ENCODE measurements around the gene SERINC3.
A peak's percentile ranks its signal among the peaks of the same experiment; 100 is the strongest.
"Not testable (repeated sequence)": the region's sequence is repeated elsewhere in the genome, so short reads cannot be mapped to it uniquely, and the experiment has no call there.

SERINC3 gene

DNA sequence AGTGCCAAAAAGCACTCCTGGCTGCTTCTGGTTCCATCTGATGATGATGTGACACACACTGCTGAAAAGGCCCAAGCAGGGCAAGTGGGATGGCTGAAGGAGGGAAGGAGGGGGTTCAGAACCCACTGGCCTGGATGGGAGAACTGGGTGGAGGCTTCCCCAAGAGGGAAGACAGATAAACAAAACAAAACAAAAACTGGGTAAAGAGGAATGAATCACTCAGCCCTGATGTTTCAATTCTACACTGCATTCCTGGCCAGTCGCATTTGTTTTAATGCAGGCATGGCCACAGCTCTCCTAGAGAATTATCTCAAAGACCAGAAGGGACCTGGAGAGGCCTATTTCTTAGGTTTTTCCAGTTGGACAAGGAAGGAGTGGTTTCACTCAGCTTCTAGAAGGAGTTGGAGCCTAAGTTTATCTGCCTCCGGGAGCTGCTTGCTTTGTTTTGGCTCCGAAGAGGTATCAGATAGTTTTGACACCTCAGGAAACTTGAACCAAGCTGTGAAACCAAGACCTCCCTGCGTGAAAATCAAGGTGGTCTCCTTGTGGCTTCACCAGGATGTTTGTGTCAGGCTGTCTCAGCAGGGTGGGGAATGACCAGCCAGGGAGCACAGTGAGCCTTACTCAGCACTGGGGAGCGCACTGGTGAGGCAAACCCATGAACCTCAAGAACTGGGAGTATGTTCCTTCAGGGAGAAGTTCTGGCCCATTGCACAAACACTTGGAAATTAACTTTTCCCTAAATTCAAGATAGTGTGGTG lies 30.1 kb downstream of the SERINC3 start:
- DNase-seq (ENCODE audit: low read depth), result peak; percentile 84

DNA sequence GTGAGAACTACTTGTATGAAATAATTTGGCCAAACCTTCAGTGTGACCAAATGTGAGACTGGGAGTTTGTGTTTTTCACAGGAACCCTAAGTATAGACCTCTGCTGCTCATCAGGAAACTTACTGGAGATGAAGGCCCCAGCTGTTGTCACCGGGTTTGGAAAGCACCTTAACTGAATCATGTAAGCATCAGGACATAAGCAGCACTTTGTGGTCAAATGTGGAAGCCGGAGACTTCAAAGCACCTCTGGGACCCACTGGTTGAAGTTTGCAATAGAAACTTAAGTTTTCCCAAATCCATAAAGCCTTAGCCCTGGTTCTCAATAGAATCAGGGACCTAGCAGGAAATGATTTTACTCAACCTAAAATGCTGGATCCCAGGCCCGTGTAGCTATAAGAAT lies 31.9 kb downstream of the SERINC3 start:
- DNase-seq (ENCODE audit: low read depth), result no peak

DNA sequence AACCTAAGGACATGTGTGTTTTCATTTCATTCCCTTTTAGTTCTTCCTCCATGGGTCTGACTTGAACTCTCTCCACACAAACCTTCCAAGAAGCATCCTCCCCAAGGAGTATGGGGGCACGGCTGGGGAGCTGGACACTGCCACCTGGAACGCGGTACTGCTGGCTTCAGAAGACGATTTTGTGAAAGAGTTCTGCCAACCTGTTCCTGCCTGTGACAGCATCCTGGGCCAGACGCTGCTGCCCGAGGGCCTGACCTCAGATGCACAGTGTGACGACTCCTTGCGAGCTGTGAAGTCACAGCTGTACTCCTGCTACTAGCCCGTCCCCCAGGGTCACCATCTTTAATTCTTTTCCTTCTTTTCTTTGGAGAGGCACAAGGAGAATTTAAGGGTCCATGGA lies 32.6 kb downstream of the SERINC3 start:
- DNase-seq (ENCODE audit: low read depth), result no peak

DNA sequence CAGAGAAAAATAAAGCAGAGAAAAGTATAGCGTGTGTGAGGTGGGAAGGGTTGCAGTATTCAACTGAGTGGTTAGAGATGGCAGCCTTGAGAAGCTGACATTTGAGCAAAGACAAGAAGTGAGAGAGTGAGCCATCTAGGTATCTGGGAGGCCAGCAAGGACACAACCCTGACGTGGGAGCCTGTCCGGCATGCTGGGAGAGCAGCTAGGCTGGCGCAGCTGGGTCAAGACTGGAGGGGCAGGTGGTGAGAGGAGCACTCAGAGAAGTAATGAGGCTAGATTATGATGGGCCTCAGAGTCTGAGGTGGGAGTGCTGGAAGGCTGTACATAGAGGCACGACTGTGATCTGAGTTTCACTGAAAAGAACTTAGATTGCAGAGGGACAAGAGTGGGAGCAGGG lies 33.3 kb downstream of the SERINC3 start:
- DNase-seq (ENCODE audit: low read depth), result no peak

DNA sequence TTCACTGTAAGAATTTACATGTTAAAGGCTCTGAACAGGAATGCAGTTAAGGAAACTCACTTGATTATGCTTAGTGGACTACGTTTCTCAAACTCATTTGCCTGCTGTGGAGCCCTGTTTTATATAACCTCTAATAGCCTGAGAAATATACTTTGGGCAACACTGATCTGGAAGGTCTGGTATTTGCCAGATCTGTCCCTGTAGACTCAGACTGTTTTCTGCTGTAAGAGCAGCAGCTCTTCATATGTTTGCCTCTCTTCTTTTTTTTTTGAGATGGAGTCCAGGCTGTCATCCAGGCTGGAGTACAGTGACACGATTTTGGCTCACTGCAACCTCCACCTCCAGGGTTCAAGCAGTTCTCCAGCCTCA lies 36.1 kb downstream of the SERINC3 start:
- DNase-seq (ENCODE audit: low read depth), result no peak

DNA sequence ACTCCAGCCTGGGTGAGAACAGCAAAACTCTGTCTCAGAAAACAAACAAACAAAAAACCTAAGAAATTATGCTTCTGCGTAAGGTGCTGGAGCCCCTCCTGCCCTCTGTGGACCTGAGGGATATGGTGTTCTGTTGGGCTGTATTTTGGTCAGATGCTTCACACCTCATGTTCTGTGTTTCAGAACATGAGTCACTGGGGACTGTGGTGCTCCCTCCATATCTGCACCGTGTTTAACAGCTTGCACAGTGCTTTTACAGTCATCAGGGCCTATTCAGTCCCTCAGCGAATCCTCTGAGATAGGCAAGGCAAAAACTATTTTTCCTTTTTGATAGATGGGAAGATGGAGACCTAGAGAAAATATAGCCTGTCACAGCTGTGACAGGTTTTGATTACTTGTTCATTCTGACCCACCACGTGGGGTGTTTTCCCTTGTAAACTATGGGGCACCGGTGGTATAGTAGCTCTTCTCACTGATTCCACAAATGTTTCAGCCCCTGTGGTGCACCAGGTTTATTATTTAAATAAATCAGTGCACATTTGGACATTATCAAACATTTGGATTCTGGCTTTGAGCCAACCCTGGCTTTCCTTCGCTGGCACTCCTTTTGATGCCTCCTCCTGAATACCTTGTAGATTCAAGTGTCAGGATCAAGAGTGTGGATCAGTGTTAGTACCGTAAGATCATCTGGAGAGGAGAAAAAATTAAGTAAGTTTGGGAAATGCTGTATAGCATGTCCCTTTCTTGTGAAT lies 36.6 kb downstream of the SERINC3 start:
- DNase-seq (ENCODE audit: low read depth), result no peak

DNA sequence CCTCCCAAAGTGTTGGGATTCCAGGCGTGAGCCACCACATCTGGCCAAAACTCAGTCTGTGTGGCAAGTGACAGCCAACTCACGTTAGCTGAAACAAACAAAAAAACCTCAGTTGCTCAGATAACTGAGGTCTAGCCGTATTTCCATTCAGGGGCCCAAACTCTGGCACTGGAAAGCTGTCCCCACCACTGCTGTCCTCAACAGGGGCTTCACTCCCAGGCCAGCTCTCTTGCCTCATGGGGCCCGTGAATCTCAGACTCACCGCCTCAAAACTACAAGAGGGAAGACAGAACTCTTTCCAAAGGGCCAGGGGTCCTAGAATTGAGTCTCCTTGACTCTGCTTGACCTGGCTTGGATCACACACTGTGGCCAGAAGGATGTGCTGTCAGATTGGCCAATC lies 38.8 kb downstream of the SERINC3 start:
- DNase-seq (ENCODE audit: low read depth), result no peak

DNA sequence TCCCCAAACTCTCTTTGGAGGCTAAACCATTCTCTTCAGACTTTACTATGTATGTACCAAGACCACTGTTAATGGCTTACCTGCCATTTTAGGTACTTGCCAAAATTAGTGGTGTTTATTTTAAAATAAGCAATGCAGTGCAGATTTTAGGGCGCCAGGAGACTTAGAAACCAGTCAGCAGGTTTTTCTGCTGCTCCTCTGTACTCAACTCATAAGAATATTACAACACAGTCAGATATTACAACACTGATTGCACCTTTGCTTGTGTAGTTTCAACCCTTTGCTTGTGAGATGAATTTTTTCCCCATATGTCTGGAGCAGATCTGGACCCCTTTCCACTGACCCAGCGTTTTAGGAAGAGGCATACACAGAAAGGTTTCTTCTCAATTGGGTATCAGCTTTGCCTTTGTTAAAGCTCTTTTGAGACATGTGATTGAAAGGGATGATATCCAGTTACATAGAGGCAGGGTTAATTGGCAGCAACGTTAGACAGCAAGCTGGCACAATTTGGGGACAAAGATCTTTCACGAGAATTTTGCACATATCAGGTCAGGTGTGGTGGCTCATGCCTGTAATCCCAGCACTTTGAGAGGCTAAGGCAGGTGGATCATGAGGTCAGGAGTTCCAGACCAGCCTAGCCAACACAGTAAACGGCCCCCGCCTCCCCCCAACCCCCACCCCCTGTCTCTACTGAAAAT lies 40.0 kb downstream of the SERINC3 start:
- DNase-seq (ENCODE audit: low read depth), result no peak

DNA sequence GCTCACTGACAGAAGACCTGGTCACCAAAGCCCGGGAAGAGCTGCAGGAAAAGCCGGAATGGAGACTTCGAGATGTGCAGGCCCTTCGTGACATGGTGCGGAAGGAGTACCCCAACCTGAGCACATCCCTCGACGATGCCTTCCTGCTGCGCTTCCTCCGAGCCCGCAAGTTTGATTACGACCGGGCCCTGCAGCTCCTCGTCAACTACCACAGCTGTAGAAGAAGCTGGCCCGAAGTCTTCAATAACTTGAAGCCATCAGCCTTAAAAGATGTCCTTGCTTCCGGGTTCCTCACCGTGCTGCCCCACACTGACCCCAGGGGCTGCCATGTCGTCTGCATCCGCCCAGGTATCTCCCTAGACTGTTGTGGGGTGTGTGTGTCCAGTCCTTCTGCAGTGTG lies 41.8 kb downstream of the SERINC3 start:
- DNase-seq (ENCODE audit: low read depth), result no peak

DNA sequence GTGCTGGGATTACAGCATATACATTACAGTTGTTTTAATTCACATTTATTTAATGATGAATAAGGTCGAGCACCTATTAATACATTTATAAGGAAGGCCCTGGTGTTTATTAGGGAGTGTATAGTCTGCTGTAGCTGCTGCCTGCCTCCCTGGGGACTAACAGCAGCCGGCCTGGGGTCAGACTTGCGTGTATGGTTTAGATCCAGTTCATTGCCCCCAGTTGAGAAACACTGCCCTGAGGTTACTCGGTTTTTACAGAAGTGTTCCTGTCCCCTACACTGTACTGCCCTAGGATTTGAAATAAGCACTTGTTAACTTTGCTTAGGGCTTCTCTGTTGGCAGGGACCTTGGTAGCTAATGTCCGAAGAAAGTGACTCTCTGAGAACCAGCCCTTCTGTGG lies 42.2 kb downstream of the SERINC3 start:
- DNase-seq (ENCODE audit: low read depth), result no peak

DNA sequence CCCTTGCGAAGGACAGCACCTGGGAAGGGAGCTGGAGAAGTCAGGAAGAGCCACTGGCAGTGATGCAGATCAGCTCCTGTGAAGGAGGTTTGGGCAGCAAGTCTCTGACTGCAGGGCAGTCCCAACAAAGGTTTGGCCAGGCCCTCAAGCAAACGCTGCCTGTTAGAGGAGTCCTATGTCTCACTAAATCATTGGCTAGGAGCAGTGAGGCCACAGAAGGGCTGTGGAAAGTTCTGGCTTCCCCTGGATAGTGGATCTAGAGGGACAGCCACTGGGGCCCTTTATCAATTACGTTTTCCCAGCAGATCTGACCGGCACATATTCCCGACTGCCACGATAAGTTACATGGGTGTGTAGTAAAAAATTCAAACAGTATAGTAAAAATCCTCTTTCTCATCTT lies 43.7 kb downstream of the SERINC3 start:
- DNase-seq (ENCODE audit: low read depth), result no peak

DNA sequence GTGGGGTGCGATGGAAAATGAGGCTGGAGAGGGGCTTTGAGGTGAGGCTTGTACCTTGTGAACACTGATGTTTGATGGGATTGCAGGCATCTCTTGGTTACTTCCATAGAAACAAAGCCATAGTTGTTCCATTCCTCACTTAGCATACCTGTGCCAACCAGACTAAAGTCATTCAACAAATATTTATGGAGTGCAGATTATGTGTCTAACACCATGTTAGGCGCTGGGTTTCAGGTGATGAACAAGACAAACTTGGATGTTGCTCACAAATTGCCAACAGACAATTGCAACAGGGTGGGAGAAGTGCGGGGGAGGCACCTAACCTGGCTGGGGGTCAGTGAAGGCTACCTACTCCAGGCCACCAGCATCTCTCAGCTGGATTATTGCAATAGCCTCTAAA lies 44.7 kb downstream of the SERINC3 start:
- DNase-seq (ENCODE audit: low read depth), result no peak

DNA sequence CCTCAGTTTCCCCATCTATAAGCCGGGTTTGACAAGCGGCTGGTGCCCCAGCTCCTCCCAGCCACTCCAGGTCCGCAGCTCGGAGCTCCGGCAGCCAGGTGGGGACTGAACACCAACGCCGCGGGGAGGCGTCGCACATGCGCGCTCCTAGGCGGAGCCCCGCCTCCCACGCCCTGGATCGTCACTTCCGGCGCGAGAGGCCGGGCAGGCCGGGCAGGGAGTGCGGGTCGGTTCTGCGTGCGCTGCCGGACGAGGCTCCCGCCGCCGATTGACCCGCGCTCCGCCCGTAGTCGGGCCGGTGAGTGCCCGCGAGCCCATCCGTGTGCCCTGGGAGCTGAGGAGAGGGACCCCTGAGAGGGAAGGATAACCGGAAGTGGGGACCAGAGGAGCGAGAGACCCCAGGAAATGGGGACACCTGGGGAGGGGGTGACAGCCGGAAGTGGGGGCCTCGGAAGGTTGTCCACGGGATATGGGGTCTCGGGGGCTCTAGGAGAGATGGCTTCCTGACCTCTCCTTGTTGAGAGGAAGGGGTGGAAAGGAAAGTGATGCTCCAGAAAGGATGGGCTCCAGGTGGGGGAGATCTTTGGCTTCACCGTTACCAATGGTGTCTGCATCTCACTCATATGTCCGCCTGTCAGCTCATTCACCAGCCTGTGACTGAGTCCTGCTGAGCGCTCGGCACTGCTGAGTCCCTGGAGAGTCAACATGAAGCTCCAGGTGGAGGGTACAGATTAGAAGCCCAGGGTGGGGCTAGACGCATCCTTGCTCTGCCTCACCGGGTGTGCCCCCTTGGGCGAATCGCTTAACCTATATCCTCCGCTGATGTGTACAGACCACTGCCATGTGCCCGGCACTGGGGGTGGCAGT lies 45.9 kb downstream of the SERINC3 start, which contains the start of gene TTPAL:
Gene TTPAL, plus strand, starts transcription at position 181 of the 867 bp plus-strand sequence. CDS start 4,126 bp downstream, outside the sequence.
- peak; percentile 84 for DNase-seq (ENCODE audit: low read depth)

DNA sequence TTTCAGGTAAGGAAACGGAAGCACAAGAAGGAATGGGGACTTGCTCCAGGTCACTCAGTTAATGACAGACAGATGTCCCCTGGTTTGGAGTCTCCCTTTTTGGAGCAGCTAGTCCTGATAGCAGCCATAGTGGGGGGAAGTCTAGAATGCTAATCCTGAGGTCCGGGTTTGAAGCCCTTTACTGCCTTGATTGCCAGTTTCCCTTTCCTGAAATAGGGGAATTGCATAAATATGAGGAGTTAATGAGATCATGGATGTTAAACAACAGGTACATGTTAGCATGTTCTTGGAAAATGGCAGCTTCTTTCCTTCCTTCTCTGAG lies 46.5 kb downstream of the SERINC3 start:
- DNase-seq (ENCODE audit: low read depth), result no peak

DNA sequence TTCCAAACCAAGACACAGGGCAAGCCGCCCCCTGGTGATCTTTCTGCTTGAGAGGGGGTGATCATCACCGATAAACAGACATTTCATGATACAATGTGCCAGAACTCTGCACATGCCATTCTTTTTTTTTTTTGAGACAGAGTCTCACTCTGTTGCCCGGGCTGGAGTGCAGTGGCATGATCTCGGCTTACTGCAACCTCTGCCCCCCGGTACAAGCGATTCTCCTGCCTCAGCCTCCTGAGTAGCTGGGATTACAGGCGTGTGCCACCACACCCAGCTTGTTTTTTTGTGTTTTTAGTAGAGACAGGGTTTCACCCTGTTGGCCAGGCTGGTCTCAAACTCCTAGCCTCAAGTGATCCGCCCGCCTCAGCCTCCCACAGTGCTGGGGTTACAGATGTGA lies 49.6 kb downstream of the SERINC3 start:
- not testable (repeated sequence) for DNase-seq (ENCODE audit: low read depth)

DNA sequence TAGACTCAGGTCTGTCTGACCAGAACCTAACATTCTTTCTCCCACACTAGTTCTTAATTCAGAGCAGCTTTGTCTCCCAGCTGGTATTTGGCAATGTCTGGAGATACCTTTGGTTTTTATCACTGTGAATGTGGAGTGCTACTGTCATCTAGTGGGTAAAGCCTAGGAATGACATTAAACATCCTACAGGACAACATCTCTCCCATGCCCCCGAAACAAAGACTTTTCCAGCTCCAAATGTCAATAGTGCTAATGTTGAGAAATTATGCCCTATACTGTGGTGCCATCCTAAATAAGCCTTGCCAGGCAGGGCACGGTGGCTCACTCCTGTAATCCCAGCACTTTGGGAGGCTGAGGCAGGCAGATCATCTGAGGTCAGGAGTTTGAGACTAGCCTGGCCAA lies 50.4 kb downstream of the SERINC3 start:
- DNase-seq (ENCODE audit: low read depth), result peak; percentile 70

DNA sequence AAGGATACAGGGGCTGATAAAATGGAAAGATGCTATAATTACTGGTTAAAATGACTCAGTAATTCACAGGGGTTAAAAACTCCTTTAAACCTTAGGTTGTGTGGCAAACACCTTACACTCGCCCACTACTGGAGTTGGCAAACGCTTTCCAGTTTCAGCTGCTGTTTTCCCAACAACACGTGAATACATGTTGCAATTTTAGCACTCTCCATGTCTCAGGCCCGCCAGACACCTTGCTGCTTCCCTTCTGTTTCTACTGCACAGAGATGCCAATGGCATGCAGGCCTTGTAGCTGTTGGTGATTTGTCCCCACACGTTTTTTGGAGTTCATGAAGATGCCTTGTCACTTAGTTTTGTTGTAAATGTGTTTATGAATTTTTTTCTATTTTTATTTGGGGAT lies 51.5 kb downstream of the SERINC3 start:
- no peak for DNase-seq (ENCODE audit: low read depth)

DNA sequence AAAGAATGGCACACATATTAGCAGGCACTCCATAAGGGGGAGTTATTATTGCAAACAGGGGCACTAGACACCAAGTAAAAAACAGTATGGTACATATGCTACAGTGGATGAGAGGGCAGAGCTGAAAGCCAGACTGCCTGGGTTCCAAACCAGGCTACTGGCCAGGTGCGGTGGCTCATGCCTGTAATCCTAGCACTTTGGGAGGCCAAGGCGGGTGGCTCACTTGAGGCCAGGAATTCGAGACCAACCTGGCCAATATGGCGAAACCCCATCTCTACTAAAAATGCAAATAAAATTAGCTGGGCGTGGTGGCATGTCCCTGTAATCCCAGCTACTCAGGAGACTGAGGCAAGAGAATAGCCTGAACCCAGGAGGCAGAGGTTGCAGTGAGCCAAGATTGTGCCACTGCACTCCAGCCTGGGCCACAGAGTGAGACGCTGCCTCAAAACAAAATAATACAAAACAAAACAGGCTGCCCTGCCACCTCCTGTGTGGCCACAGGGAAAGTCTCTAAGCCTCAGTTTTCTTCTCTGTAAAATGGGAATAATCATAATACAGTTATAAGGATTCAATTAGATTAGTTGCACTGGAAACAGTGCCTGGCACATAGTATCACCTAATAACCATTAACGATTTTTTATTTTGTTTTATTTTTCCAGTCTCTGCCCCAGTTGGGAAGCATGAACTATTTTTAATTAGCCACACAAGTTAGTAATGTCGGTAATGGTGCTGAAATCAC lies 53.7 kb downstream of the SERINC3 start:
- DNase-seq (ENCODE audit: low read depth), result no peak

DNA sequence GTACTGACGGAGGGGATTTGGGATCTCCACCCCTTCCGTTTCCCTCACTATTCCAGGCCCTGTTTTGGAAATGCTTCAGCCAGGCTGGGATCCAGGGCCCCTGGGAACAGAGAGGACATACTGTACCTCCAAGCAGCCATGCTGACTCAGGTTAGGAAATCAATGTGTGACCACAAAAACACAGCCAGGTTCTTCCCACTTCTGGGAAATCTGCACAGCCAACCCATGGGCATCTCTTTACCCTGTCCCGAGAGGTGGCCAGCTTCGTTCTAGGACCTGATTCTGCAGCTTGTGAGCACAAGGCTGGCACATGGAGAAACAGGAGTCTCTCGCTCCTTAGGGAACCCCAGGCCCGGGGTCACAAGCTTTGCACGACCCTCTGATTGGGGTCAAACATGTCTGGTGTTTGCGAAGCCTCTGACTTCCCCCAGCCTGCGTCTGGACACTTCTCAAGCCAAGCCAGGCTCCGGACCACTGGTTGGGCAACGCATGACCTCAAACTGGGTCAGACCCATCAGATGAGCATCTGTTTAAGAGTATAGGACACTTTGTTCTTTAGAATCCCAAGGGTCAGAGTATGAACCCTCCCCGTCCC lies 54.5 kb downstream of the SERINC3 start:
- peak; percentile 18 for DNase-seq (ENCODE audit: low read depth)

DNA sequence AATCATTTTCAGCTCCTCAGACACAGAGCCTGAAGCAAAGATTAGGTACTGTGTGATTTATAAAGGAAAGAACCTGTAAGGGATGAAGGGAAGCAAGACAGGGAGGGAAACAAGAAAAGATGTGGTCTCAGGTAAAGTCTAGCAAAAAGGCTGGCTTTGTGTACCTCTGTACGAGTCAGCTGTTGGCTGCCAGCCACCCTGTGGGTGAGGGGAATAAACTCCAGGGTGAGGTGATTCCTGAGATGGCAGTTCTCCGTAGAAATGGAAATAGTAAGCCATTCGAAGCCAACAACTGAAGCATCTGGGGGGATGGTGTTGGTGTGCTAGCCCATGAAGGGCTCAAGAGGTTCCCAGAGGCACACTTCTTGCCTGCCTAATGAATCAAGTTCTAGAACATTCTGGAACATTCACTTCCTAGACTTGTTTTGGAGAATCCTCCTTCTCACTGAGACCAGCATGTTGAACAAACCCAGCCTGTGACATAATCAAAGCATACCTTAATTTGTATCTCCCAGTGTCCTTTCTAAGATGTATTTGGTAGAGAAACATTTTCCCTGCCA lies 56.8 kb downstream of the SERINC3 start:
- no peak for DNase-seq (ENCODE audit: low read depth)

DNA sequence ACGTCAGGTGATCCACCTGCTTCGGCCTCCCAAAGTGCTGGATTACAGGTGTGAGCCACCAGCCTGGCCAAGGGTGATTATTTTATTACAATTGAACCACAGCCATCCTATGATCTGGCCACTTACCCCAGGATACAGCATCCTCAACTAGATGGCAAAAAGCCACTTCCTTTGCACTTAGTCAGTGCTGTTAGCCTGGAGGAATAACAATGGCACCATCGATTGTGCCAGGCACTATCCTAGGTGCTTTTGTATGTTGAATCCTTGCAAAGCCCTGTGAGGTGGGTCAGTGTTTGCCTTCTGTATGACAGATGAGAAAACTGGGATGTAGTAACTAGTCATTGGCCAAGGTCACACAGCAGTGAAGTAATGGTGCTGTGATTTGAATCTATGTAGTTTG lies 57.4 kb downstream of the SERINC3 start:
- DNase-seq (ENCODE audit: low read depth), result no peak

Data from EH (cell line).